Keratinocyte (primary cell): Measurements from ENCODE around the gene LPAR6. TPM values are rescaled to one million over a fixed set of nuclear protein-coding genes. Genes with fewer than 3 reads are reported as not detected.

Experiments used
- DNase-seq: peaks from one replicate; pipeline ENCODE4 v3.0.0-alpha.2; 2011; ENCODE audit warnings: low read depth, missing footprints, low spot score
- FAIRE-seq: peaks from 2 replicates; lab custom pipeline; 2011; peaks lifted over from hg19 to GRCh38; lab: Jason Lieb, UNC
- H2AFZ ChIP-seq: 2 replicates; pipeline ENCODE4 v1.6.0; 2012; ENCODE audit warnings: low read length, control low read depth, inconsistent platforms; ENCODE audit not compliant: control insufficient read depth
- H3K27ac ChIP-seq: 2 replicates; pipeline ENCODE4 v1.5.1; 2011; ENCODE audit warnings: low read length; ENCODE audit not compliant: control insufficient read depth, insufficient read depth
- H3K27me3 ChIP-seq: 3 replicates; pipeline ENCODE4 v1.6.0; 2011; ENCODE audit warnings: low read length; ENCODE audit not compliant: control insufficient read depth, insufficient read depth; ENCODE audit errors: extremely low read depth
- H3K36me3 ChIP-seq, 2 experiments: 2 replicates in 1 of 2; 3 replicates in 1 of 2; pipeline ENCODE4 v1.5.1; 2011; ENCODE audit warnings: low read length in 2 of 2, mild to moderate bottlenecking in 1 of 2; ENCODE audit not compliant: control insufficient read depth in 2 of 2, insufficient read depth in 2 of 2; ENCODE audit errors: extremely low read depth in 1 of 2
- H3K4me1 ChIP-seq: 3 replicates; pipeline ENCODE4 v1.5.1; 2011; ENCODE audit warnings: low read length; ENCODE audit not compliant: control insufficient read depth, insufficient read depth; ENCODE audit errors: extremely low read depth
- H3K4me2 ChIP-seq: 3 replicates; pipeline ENCODE4 v1.6.0; 2011; ENCODE audit warnings: low read depth, low read length; ENCODE audit not compliant: control insufficient read depth, insufficient read depth; ENCODE audit errors: extremely low read depth
- H3K4me3 ChIP-seq, 3 experiments: fragments of 200-600 bp in 1 of 3; sonication (generic) in 1 of 3; 2 replicates in 2 of 3; 3 replicates in 1 of 3; pipeline ENCODE4 v1.5.1; 2011 to 2016; ENCODE audit warnings: low read length in 3 of 3, mild to moderate bottlenecking in 3 of 3, control low read depth in 2 of 3, inconsistent platforms in 1 of 3, low read depth in 1 of 3, mixed read lengths in 1 of 3, mixed run types in 1 of 3, moderate library complexity in 1 of 3; ENCODE audit not compliant: control insufficient read depth in 2 of 3, insufficient read depth in 2 of 3; ENCODE audit errors: extremely low read depth in 1 of 3
- H3K79me2 ChIP-seq: 2 replicates; pipeline ENCODE4 v1.6.0; 2012; ENCODE audit warnings: low read length; ENCODE audit not compliant: control insufficient read depth, insufficient read depth
- H3K9ac ChIP-seq: 3 replicates; pipeline ENCODE4 v1.6.0; 2011; ENCODE audit warnings: low read length; ENCODE audit not compliant: control insufficient read depth, insufficient read depth; ENCODE audit errors: extremely low read depth
- H3K9me1 ChIP-seq: 3 replicates; pipeline ENCODE4 v1.6.0; 2011; ENCODE audit warnings: low read length; ENCODE audit not compliant: control insufficient read depth, insufficient read depth; ENCODE audit errors: extremely low read depth
- H3K9me3 ChIP-seq: 2 replicates; pipeline ENCODE4 v1.5.1; 2012; ENCODE audit warnings: low read depth, low read length; ENCODE audit not compliant: control insufficient read depth
- H4K20me1 ChIP-seq: 3 replicates; pipeline ENCODE4 v1.6.0; 2011; ENCODE audit warnings: low read length; ENCODE audit not compliant: control insufficient read depth, insufficient read depth; ENCODE audit errors: extremely low read depth
- EZH2 ChIP-seq: IDR thresholded peaks from one replicate; pipeline ENCODE4 v1.6.1; 2012; ENCODE audit warnings: inconsistent platforms, mild to moderate bottlenecking, low read length, moderate library complexity
- dilution Hi-C: fragments of 300-500 bp; cut with MboI; formaldehyde crosslinking; loops from one replicate; pipeline ENCODE4 v1.7.0; 2020; ENCODE audit warnings: low sequenced_read_pairs; ENCODE audit not compliant: extremely low pct_ligation_motif_present
- polyA plus RNA-seq, 5 experiments: library from polyadenylated mRNA; depleted of rRNA in 3 of 5; stranded (reverse) in 3 of 5; stranded (forward) in 1 of 5; unstranded in 1 of 5; fragments of >200 nt; gene quantifications; 1 replicate in 1 of 5; 2 replicates in 3 of 5; 3 replicates in 1 of 5; pipeline versions ENCODE4 v1.2.1 to v1.2.3, GENCODE V29; 2011 to 2012; ENCODE audit warnings: missing spikeins in 2 of 5, low read depth in 1 of 5, low replicate concordance in 1 of 5
- small RNA-seq, 3 experiments: library from RNA; depleted of rRNA; stranded (forward); fragments of <200 nt; gene quantifications; one replicate each; pipeline ENCODE3, GENCODE V24; 2012; ENCODE audit warnings: low read depth in 3 of 3, low replicate concordance in 1 of 3; ENCODE audit not compliant: insufficient read length in 3 of 3
- TF ChIP-seq, protein P1 (sequence below), 3 experiments: IDR thresholded peaks in 1 of 3; conservative IDR thresholded peaks in 1 of 3; optimal IDR thresholded peaks in 1 of 3; 2 replicates in 2 of 3; 3 replicates in 1 of 3; pipeline versions ENCODE3 to v1.5.1; 2011; ENCODE audit warnings: low read length in 3 of 3, mild to moderate bottlenecking in 3 of 3, moderate library complexity in 2 of 3, control low read depth in 1 of 3, inconsistent platforms in 1 of 3; ENCODE audit not compliant: insufficient read depth in 2 of 3; ENCODE audit errors: extremely low read depth in 1 of 3

LPAR6 gene
- polyA plus RNA-seq, 1 donor (not counting 4 experiments of a cell fraction or from before 2014, with no cell fraction given) = 20.0 TPM

GRCh38 chr13:48369988-48370387 lies 42.9 kb downstream of the LPAR6 start:
- H3K9ac ChIP-seq = no peak overlapping the region
- no peak for DNase-seq
- H3K4me2 ChIP-seq = no peak overlapping the region
- no peak overlapping the region for H3K4me3 ChIP-seq
- H3K9me3 ChIP-seq = no peaks in the 10 kb centered on the region
- dilution Hi-C loops = no loop called here
- H4K20me1 ChIP-seq = no peaks in the 10 kb centered on the region
- no peak for FAIRE-seq
- H3K27ac ChIP-seq = no peak overlapping the region
- H3K79me2 ChIP-seq = no peaks in the 10 kb centered on the region
- no peaks in the 10 kb centered on the region for H3K27me3 ChIP-seq
- H2AFZ ChIP-seq = no peak overlapping the region
- H3K36me3 ChIP-seq = peaks cover 3 to 4% of the 10 kb centered on the region in 2 experiments
- no peaks in the 10 kb centered on the region for H3K4me1 ChIP-seq
- TF ChIP-seq EZH2 = no peak
- TF ChIP-seq, protein P1, sequence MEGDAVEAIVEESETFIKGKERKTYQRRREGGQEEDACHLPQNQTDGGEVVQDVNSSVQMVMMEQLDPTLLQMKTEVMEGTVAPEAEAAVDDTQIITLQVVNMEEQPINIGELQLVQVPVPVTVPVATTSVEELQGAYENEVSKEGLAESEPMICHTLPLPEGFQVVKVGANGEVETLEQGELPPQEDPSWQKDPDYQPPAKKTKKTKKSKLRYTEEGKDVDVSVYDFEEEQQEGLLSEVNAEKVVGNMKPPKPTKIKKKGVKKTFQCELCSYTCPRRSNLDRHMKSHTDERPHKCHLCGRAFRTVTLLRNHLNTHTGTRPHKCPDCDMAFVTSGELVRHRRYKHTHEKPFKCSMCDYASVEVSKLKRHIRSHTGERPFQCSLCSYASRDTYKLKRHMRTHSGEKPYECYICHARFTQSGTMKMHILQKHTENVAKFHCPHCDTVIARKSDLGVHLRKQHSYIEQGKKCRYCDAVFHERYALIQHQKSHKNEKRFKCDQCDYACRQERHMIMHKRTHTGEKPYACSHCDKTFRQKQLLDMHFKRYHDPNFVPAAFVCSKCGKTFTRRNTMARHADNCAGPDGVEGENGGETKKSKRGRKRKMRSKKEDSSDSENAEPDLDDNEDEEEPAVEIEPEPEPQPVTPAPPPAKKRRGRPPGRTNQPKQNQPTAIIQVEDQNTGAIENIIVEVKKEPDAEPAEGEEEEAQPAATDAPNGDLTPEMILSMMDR (optimal IDR thresholded peaks at IDR 0.05 in 1 of 3, IDR thresholded peaks at IDR 0.05 in 1 of 3, conservative IDR thresholded peaks at IDR 0.05 in 1 of 3; ENCODE audit: extremely low read depth in 1 of 3, insufficient read depth in 2 of 3, low read length in 3 of 3) = no peak
- H3K9me1 ChIP-seq = no peaks in the 10 kb centered on the region

Small RNAs within 50 kb of the gene (small RNA-seq; reads per million reads assigned to genes)
- 0 reads per million in 3 experiments for gene RF00017

Other genes starting within 250 kb of the LPAR6 start
- 278 to 401 TPM (median 294 TPM) in 3 replicates for gene ITM2B, start 179.9 kb downstream of the LPAR6 start, polyA plus RNA-seq
- 13.9 to 22.4 TPM (median 15.5 TPM) in 3 replicates for gene RB1, start 109.4 kb downstream of the LPAR6 start, polyA plus RNA-seq
- 3.4 to 5.5 TPM (median 4.6 TPM) in 3 replicates for gene RCBTB2, start 120.0 kb upstream of the LPAR6 start, polyA plus RNA-seq
- not detected in 3 replicates for gene CYSLTR2, start 240.8 kb upstream of the LPAR6 start, polyA plus RNA-seq